Measurements from ENCODE around the gene TMEM208.

The TMEM208 gene

GRCh38 chr16:67230809-67231660 lies 4.1 kb downstream of the TMEM208 start:
- no peak for DNase-seq (ENCODE audit: low spot score)
- peak overlapping the region; percentile 92 for H3K27ac ChIP-seq
- TF ChIP-seq CTCF (conservative IDR thresholded peaks at IDR 0.05; ENCODE audit: low read depth): no peak
- CTCF ChIA-PET: interaction anchor here (0.6 to 1.1 kb wide), 2 partner anchors 33 to 47 kb away, joined by 3 read pairs; no protein-coding TSS in a partner anchor
- POLR2A ChIA-PET (ENCODE audit: low non-redundant PET): no interaction called here

DNA sequence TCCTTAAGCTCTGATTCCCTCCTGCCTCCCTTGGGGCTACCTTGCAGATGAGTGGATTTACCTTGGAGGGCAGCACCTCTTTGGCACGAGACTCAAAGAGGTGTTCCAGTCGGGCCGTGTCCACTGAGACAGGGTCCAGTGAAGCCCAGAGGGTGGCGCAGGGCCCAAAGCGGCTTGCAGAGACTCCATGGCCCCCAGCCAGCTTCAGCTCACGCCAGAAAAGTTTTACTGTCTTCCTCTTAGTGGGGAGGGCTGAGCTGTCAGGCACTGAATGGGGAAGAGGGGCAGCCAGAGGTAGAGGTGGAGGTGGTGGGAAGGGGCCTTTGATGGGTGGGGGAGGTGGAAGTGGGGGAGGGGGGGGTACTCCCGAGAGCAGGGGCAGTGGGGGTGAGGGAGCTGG lies 6.7 kb downstream of the TMEM208 start:
- TF ChIP-seq CTCF (conservative IDR thresholded peaks at IDR 0.05; ENCODE audit: low read depth): no peak
- DNase-seq (ENCODE audit: low spot score): no peak
- ChIA-PET CTCF (interaction anchor here (0.7 to 1.1 kb wide), 2 partner anchors 22 to 104 kb away, joined by 3 to 4 read pairs; no protein-coding TSS in a partner anchor), POLR2A (ENCODE audit: low non-redundant PET) (interaction anchor here (0.5 to 1.7 kb wide), 2 partner anchors 13 to 200 kb away, joined by 3 to 4 read pairs; partner anchors contain the start of gene FHOD1)
- H3K27ac ChIP-seq: peak overlapping the region; percentile 92

GRCh38 chr16:67234180-67234597 lies 7.3 kb downstream of the TMEM208 start:
- POLR2A ChIA-PET (ENCODE audit: low non-redundant PET): no interaction called here
- CTCF ChIA-PET: no interaction called here
- H3K27ac ChIP-seq: peak overlapping the region; percentile 92

DNA sequence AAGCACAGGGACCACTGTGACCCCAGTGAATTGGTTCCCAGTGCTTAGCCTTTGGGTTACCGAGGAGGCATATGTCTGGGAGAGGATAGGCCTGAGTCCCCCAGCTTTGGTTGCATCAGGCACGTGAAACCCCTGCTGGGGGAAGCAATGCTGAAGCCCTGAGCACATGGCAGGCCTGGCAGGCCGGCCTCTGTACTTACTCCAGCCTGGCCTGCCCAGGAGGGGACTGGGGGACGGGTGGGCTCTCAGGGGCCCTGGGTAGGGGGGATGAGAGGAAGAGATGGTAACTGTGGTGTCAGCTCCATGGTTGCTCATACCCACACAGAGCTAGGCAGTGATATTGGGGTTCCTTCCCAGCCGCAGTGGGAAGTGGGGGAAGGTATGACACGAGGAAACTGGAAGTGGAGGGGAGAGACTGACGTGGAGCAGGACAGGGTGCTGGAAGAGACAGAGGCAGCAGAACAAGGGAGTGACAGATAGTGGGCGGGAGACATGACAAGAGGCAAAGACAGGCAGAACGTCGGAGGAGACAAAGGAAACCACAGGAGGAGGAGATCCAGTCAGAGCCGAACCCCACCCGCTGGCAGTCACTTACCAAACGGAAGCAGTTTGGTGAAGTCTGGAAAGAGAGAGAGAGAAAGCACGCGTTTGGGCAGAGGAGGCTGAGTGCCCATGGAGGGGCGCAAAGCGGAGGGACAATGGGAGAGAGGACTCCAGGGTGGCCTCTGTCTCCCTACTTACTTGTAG lies 9.1 kb downstream of the TMEM208 start:
- ChIA-PET POLR2A (ENCODE audit: low non-redundant PET) (interaction anchor here (0.8 to 1.0 kb wide), 2 partner anchors 9 to 10 kb away, joined by 3 read pairs; partner anchors contain the start of gene TMEM208), CTCF (interaction anchor here (0.6 kb wide), 2 partner anchors 33 to 228 kb away, joined by 3 to 4 read pairs; no protein-coding TSS in a partner anchor)
- no peak for DNase-seq (ENCODE audit: low spot score)
- TF ChIP-seq CTCF (conservative IDR thresholded peaks at IDR 0.05; ENCODE audit: low read depth): no peak
- peak overlapping the region; percentile 92 for H3K27ac ChIP-seq

More at GRCh38 chr16:67234180-67234597, 7.3 kb downstream of the TMEM208 start:
- TF ChIP-seq CTCF (conservative IDR thresholded peaks at IDR 0.05; ENCODE audit: low read depth): no peak
- DNase-seq (ENCODE audit: low spot score): no peak

GRCh38 chr16:67236563-67237395 lies 9.8 kb downstream of the TMEM208 start:
- CTCF ChIA-PET: interaction anchor here (0.6 kb wide), 1 partner anchor 704 kb away, joined by 3 read pairs; no protein-coding TSS in a partner anchor
- POLR2A ChIA-PET (ENCODE audit: low non-redundant PET): interaction anchor here (0.8 to 1.0 kb wide), 2 partner anchors 9 to 10 kb away, joined by 3 read pairs; partner anchors contain the start of gene TMEM208
- no peak for TF ChIP-seq CTCF (conservative IDR thresholded peaks at IDR 0.05; ENCODE audit: low read depth)
- peak; percentile 88 for DNase-seq (ENCODE audit: low spot score)
- peak overlapping the region; percentile 92 for H3K27ac ChIP-seq

Measured in RWPE1 (cell line).